NB4 (cell line): Measurements from ENCODE around the gene STX8.
"Not testable (repeated sequence)": the region's sequence is repeated elsewhere in the genome, so short reads cannot be mapped to it uniquely, and the experiment has no call there.

ENCODE experiments used
- DNase-seq: peaks from one replicate; pipeline ENCODE4 v3.0.0; 2010; ENCODE audit warnings: low read depth
- H3K4me3 ChIP-seq: one replicate; pipeline ENCODE4 v1.5.1; 2011; ENCODE audit warnings: mild to moderate bottlenecking, low read depth, low read length, moderate library complexity
- MYC ChIP-seq: IDR thresholded peaks from 2 replicates; pipeline ENCODE4 v1.6.1; 2011; ENCODE audit warnings: low read depth, low read length
- POLR2A ChIP-seq: IDR thresholded peaks from 2 replicates; pipeline ENCODE4 v1.6.1; 2011; ENCODE audit warnings: mild to moderate bottlenecking; ENCODE audit not compliant: insufficient read length; ENCODE audit errors: extremely low read depth
- TF ChIP-seq, protein P1 (sequence below): IDR thresholded peaks from one replicate; pipeline ENCODE4 v1.5.1; 2012; ENCODE audit warnings: low read depth, low read length
- TF ChIP-seq, protein P2 (sequence below): IDR thresholded peaks from 2 replicates; pipeline ENCODE4 v1.6.1; 2011; ENCODE audit warnings: low read depth, low read length

The STX8 gene

DNA sequence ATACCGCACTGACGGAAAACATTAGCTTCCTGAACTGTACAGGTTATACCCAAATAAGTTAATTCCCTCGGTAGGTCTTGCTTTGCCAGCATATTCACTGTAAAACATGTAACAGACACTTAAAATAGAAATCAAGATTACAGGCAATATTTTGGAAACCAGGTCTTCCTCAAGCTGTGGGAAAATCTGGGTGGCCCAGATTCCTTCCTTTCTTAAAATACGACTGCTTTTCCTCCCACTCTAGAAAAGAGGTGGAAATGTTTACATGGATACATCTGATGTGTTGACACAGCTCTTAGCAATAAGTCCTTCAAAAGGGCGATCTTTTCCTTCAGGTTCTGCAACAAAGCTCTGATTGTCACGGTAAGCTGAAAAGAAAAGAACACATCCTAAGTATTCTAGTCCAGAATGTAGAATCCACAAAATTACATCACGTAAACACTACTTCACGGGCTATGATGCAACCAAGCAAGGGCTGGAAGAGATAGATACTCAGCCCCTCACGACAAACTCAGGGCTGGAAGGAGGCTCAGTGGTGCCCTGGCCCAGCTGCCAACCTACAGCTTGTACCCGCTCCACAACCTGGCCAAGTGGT lies 18.4 kb downstream of the STX8 start:
- no peak for DNase-seq
- TF ChIP-seq MYC (no peak), POLR2A (no peak)
- TF ChIP-seq, protein P1, sequence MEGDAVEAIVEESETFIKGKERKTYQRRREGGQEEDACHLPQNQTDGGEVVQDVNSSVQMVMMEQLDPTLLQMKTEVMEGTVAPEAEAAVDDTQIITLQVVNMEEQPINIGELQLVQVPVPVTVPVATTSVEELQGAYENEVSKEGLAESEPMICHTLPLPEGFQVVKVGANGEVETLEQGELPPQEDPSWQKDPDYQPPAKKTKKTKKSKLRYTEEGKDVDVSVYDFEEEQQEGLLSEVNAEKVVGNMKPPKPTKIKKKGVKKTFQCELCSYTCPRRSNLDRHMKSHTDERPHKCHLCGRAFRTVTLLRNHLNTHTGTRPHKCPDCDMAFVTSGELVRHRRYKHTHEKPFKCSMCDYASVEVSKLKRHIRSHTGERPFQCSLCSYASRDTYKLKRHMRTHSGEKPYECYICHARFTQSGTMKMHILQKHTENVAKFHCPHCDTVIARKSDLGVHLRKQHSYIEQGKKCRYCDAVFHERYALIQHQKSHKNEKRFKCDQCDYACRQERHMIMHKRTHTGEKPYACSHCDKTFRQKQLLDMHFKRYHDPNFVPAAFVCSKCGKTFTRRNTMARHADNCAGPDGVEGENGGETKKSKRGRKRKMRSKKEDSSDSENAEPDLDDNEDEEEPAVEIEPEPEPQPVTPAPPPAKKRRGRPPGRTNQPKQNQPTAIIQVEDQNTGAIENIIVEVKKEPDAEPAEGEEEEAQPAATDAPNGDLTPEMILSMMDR, result no peak
- TF ChIP-seq, protein P2, sequence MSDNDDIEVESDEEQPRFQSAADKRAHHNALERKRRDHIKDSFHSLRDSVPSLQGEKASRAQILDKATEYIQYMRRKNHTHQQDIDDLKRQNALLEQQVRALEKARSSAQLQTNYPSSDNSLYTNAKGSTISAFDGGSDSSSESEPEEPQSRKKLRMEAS, result no peak

DNA sequence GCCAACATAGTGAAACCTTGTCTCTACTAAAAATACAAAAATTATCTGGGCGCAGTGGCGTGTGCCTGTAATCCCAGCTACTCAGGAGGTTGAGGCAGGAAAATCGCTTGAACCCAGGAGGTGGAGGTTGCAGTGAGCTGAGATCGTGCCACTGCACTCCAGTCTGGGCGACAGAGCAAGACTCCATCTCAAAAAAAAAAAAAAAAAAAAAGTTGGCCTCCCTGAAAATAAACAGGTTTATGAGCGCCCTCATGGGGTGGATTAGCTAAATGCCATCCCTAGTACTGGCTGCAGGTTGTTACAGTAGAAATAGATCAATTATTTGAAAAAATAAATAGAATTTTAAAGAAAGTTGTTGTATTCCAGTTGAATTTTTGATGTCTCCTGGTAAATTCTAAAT lies 20.9 kb downstream of the STX8 start:
- TF ChIP-seq, protein P1, result peak; percentile 59
- DNase-seq, result peak; percentile 71
- not testable (repeated sequence) for H3K4me3 ChIP-seq

More for the DNA sequence above, 18.4 kb downstream of the STX8 start:
- no peak overlapping the region for H3K4me3 ChIP-seq

DNA sequence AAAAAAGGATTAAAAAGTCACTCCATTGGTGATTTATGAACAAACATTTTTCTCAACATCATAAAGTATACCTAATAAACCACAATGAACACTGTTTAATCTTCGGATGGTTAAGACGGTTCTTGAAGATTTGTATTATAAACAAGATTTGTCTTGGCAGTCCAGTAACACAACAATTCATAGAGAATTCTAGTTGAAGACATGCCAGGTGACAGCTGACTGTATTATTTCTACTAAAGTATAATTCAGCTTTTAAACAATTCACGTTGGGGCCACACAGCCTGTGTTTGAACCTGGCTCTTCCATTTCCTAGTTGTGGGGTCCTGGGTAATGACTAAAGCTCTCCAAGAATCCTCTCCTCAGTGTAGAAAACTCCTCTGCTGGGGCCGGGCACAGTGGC lies 22.0 kb downstream of the STX8 start:
- no peak overlapping the region for H3K4me3 ChIP-seq
- no peak for DNase-seq
- TF ChIP-seq, protein P1, result no peak
- TF ChIP-seq, protein P2, result no peak
- no peak for TF ChIP-seq POLR2A
- TF ChIP-seq MYC, result no peak

DNA sequence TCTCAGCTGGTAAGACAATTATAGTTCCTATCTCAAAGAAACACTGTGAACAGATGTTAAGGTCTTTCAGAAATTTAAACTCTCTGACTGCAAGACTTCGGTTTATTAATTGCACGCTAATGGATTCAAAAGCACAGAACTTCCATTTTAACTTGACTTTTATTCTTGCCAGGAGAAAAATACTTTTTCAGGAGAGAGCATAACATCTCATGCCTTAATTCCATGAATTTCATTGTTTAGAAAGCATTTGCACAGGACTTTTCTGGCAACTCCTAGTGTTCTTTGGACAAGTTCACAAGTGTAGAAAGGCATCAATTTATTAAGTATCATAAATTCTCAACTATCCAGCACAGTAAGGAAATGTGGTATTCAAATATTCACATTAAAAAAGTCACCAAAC lies 22.4 kb downstream of the STX8 start:
- no peak overlapping the region for H3K4me3 ChIP-seq
- TF ChIP-seq POLR2A (no peak), MYC (no peak)
- TF ChIP-seq, protein P2, result no peak
- TF ChIP-seq, protein P1, result no peak
- DNase-seq, result no peak

DNA sequence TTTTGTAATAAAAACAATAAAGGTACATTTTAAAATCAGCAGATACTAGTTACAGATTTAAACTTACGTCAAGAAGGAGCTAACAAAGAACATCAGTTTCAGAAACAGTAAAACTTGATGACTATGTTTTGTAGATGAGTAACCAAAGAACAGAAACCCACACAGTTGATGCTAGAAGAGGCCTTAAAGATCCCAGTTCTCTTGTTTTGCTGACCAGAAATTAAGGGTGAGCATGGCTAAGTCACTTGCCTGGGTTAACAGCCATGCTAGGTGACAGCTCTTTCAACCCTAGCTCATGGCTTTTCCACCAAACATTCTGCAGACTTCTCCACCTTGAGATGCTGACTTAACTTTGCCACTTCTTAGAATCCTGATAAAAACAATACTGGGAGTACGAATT lies 26.4 kb downstream of the STX8 start:
- no peak overlapping the region for H3K4me3 ChIP-seq
- TF ChIP-seq, protein P1, result no peak
- DNase-seq, result no peak

DNA sequence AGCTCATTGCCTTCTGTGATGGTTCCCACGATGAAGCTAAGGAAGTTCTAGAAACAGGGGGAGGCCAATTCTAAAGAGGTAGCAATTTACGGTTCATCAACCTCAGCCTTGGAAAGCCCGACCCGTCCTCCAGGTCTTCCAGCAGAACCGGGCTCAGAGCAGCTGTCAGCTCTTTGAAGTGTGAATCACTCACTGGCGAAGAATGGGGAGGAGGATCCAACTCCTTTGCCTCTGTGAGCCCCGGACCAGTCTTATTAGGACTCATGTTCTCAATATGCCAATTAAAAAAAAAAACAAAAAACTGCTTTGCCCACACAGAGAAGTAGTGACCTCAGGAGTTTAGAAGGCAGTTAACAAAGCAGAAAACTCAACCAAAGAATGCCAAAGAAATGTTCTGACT lies 31.4 kb downstream of the STX8 start:
- TF ChIP-seq, protein P2, result no peak
- TF ChIP-seq POLR2A, result no peak
- TF ChIP-seq, protein P1, result no peak
- TF ChIP-seq MYC, result no peak
- DNase-seq, result no peak

More for the DNA sequence above, 31.4 kb downstream of the STX8 start:
- no peak overlapping the region for H3K4me3 ChIP-seq
